ENCODE data around the gene NAA38. TPM values are rescaled to one million over a fixed set of nuclear protein-coding genes. Genes with fewer than 3 reads are reported as not detected.
A peak's percentile ranks its signal among the peaks of the same experiment; 100 is the strongest.

NAA38 gene, protein sequence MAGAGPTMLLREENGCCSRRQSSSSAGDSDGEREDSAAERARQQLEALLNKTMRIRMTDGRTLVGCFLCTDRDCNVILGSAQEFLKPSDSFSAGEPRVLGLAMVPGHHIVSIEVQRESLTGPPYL
- total RNA-seq = 10 to 100 TPM; 40.4 to 47.5 (median 41.5) TPM

DNA sequence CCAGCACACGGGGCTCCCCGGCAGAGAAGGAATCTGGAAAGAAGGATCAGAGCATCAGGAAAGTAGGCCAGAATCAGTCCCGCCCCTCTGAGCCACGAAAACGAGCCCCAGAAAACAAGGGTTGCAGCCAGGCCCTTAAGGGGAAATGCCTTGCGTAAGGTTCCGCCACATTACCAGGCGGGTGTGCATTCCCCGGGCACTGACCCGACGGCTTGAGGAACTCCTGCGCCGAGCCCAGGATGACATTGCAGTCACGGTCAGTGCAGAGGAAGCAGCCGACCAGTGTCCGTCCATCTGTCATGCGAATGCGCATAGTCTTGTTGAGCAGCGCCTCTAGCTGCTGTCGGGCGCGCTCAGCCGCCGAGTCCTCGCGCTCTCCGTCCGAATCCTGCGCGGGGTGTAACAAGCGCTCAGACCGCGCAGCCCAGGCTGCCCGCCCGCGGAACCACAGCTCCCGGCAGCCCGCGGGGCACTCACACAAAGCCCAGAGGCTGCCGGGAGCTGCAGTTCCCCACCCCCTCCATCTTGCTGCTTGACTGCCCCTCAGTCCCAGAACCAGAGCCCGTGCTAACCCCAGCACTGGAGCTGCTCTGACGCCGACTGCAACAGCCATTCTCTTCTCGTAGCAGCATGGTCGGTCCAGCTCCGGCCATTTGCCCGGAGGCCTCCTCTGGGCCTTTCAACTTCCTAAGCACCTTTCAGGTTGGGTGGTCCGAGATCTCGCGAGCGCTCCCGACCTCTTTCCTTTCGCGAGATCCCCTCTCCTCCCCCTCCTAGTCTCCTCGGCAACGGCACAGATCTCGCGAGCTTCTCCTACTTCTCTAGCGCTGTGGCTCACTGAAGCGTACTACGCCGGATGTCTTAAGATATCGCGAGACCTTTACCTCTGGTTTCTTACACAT is at the start of gene NAA38:
TSS of gene NAA38 (minus strand) at position 749 of the 902 bp plus-strand sequence. CDS start at position 653, 96 bp downstream.
- Mint-ChIP-seq H3K27me3 (ENCODE audit: low read depth) (no peaks in the 10 kb centered on the region), H3K9me3 (no peaks in the 10 kb centered on the region), H3K36me3 (ENCODE audit: insufficient read depth) (peaks cover 22% of the 10 kb centered on the region), H3K4me1 (ENCODE audit: low read depth) (peaks cover 17% of the 10 kb centered on the region), H3K4me3 (no peak within 1 kb of the TSS)
- DNase-seq (peak; percentile 91), ATAC-seq (peak; percentile 90)

DNA sequence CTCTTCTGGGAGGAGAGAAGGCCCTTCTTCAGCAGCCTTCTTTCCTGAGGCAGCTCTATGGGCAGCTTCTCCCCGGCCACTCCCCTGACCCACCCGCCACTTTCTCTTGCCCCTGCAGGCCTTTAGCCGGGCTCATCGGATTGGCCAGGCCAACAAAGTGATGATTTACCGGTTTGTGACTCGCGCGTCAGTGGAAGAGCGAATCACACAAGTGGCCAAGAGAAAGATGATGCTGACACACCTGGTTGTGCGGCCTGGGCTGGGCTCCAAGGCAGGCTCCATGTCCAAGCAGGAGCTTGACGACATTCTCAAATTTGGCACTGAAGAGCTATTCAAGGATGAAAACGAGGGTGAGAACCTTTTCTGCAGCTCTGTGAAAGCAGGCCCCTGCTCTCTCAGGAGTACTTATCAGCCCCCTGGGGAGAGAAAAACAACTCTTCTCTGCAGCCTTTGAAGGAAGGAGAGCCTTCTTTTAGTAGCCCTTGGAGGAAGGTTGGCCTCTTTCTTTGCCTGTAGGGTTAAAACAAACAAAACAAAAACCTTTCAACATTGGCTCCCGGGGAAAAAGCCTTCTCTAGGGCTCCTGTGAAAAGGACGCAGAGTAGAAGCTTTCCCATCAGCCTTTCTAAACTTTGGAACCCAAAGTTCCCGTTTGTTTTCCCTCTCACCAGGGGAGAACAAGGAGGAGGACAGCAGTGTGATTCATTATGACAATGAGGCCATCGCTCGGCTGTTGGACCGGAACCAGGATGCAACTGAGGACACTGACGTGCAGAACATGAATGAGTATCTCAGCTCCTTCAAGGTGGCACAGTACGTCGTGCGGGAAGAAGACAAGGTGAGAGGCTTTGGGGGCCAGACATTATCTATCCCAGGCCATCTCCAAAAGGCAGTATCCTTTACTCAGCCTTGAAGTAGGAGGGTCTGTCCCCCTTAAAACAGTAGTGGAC is 46.1 kb upstream of the NAA38 start:
- H3K27me3 Mint-ChIP-seq (ENCODE audit: low read depth) = no peaks in the 10 kb centered on the region
- no peaks in the 10 kb centered on the region for H3K4me1 Mint-ChIP-seq (ENCODE audit: low read depth)
- ATAC-seq = no peak
- DNase-seq = no peak
- peaks cover 72% of the 10 kb centered on the region for H3K36me3 Mint-ChIP-seq (ENCODE audit: insufficient read depth)
- no peak overlapping the region for H3K4me3 Mint-ChIP-seq
- H3K9me3 Mint-ChIP-seq = no peaks in the 10 kb centered on the region

DNA sequence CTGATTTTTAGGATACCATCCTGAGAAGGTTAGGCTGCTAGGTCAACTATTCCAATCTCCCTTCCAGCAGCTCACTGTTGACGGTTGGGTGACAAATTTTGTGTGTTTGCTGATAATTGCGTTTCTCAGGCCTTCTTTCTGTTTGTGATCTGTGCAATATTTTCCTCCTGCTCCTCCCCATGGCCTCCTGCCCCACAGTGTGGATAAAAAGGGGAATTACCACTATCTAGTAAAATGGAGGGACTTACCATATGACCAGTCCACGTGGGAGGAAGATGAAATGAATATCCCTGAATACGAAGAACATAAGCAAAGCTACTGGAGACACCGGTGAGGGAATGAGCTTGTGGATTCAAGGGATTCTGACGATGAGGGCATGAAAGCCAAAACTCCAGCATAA is 40.4 kb upstream of the NAA38 start:
- ATAC-seq (peak; percentile 65 to 74), DNase-seq (no peak)
- no peak overlapping the region for H3K4me3 Mint-ChIP-seq
- no peaks in the 10 kb centered on the region for H3K27me3 Mint-ChIP-seq (ENCODE audit: low read depth)
- peaks cover 9% of the 10 kb centered on the region for H3K4me1 Mint-ChIP-seq (ENCODE audit: low read depth)
- H3K36me3 Mint-ChIP-seq (ENCODE audit: insufficient read depth) = peaks cover 70% of the 10 kb centered on the region
- no peaks in the 10 kb centered on the region for H3K9me3 Mint-ChIP-seq

DNA sequence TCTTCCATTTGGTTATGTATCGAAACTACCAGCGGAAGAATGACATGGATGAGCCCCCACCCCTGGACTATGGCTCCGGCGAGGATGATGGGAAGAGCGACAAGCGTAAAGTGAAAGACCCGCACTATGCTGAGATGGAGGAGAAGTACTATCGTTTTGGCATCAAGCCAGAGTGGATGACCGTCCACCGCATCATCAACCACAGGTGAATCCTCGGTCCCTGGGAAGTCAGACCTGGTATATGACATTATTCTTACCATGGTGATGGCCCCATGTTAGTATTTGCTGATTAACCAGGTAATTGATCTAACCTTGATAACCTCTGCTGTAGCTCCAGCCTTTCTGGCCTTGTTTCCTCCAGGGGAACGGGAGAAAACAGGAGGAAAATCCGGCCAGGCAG is 39.7 kb upstream of the NAA38 start:
- H3K4me1 Mint-ChIP-seq (ENCODE audit: low read depth) = peaks cover 9% of the 10 kb centered on the region
- H3K36me3 Mint-ChIP-seq (ENCODE audit: insufficient read depth) = peaks cover 68% of the 10 kb centered on the region
- no peaks in the 10 kb centered on the region for H3K27me3 Mint-ChIP-seq (ENCODE audit: low read depth)
- no peaks in the 10 kb centered on the region for H3K9me3 Mint-ChIP-seq
- H3K4me3 Mint-ChIP-seq = no peak overlapping the region
- DNase-seq = no peak
- ATAC-seq = no peak

DNA sequence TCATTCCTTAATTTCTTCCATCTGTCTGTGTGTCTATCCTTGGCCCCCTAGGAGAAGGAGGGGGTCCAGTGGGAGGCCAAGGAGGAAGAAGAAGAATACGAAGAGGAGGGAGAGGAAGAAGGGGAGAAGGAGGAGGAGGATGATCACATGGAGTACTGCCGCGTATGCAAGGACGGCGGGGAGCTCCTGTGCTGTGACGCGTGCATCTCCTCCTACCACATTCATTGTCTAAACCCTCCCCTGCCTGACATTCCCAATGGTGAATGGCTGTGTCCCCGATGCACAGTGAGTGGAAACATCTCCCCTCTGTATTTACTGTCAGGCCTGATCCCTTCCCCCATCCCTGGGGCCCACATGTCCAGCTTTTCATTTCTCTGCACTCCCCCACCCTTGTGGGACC is 37.5 kb upstream of the NAA38 start:
- Mint-ChIP-seq H3K4me3 (no peak overlapping the region), H3K4me1 (ENCODE audit: low read depth) (peaks cover 11% of the 10 kb centered on the region), H3K27me3 (ENCODE audit: low read depth) (no peaks in the 10 kb centered on the region), H3K36me3 (ENCODE audit: insufficient read depth) (peaks cover 59% of the 10 kb centered on the region), H3K9me3 (no peaks in the 10 kb centered on the region)
- DNase-seq (no peak), ATAC-seq (no peak)

DNA sequence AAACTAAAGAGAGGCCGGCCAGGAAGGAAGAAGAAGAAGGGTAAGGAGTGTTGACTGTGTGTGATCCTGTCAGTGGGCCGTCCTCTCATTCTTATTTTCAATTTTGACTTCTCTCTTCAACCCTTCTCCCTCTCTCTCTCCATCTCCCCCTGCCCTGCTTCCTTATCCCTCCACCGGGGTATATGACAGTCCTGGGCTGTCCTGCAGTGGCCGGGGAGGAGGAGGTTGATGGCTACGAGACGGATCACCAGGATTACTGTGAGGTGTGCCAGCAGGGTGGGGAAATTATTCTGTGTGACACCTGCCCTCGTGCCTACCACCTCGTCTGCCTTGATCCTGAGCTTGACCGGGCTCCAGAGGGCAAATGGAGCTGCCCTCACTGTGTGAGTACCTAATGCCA is 36.9 kb upstream of the NAA38 start:
- Mint-ChIP-seq H3K4me3 (no peak overlapping the region), H3K27me3 (ENCODE audit: low read depth) (no peaks in the 10 kb centered on the region), H3K4me1 (ENCODE audit: low read depth) (peaks cover 11% of the 10 kb centered on the region), H3K9me3 (no peaks in the 10 kb centered on the region), H3K36me3 (ENCODE audit: insufficient read depth) (peaks cover 54% of the 10 kb centered on the region)
- DNase-seq (no peak), ATAC-seq (no peak)

DNA sequence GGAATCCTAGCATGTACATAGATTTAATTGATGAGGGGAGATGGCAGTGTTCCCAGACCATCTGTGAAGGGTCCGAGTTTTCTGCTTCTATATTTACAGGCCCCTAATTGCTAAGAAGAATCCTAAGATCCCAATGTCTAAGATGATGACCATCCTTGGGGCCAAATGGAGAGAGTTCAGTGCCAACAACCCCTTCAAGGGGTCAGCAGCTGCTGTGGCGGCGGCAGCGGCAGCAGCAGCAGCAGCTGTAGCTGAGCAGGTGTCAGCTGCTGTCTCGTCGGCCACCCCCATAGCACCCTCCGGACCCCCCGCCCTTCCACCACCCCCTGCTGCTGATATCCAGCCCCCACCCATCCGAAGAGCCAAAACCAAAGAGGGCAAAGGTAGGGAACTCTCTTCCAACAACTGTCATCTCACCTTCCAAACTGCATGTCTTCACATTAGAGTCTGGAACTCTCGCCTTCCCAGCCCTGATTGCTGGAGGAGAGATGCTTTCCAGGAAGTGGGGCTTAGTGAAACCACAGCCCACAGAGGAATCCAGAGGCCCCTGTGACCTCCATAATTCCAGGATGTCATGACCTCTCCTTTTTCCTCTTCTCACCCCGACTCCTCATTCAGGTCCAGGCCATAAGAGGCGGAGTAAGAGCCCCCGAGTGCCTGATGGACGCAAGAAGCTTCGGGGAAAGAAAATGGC is 36.0 kb upstream of the NAA38 start:
- DNase-seq (no peak), ATAC-seq (no peak)
- Mint-ChIP-seq H3K9me3 (no peaks in the 10 kb centered on the region), H3K4me3 (no peak overlapping the region), H3K36me3 (ENCODE audit: insufficient read depth) (peaks cover 48% of the 10 kb centered on the region), H3K27me3 (ENCODE audit: low read depth) (no peaks in the 10 kb centered on the region), H3K4me1 (ENCODE audit: low read depth) (peaks cover 11% of the 10 kb centered on the region)

DNA sequence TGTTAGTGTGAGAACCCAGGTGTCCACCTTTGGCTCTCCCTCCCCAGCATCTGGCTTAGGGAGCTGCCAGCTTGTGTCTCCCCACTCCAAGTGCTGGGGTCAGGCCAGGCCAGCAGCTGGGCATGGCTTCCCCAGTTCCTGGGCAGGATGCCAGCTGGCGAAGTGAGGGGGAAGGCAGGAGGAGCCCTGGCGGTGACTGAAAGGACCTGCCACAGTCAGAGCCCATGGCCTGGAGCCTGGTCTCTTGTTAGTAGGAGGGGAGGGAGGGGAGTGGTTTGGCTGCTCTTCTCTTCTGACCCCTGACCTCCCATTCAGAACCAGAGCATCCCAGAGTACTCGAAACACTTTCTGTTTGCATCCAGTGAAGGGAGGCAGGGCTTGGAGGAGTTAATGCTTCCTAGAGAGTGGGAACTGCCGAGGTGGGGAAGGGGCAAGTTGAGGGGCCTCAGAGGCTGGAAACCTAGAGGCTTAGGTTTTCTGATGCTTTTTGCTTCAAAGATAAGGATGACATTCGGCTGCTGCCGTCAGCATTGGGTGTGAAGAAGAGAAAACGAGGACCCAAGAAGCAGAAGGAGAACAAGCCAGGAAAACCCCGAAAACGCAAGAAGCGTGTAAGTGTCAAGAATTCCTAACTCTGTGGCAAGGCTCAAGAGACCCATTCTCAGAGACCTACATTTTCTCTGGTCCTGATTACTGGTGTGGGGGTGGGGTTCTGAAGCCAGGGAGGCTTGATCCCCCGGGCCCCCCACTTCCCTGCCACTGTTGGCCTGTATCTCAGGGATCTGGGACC is 32.0 kb upstream of the NAA38 start:
- H3K27me3 Mint-ChIP-seq (ENCODE audit: low read depth) = no peaks in the 10 kb centered on the region
- H3K36me3 Mint-ChIP-seq (ENCODE audit: insufficient read depth) = peaks cover 19% of the 10 kb centered on the region
- DNase-seq = no peak
- no peaks in the 10 kb centered on the region for H3K9me3 Mint-ChIP-seq
- peak overlapping the region; percentile 31 for H3K4me3 Mint-ChIP-seq
- ATAC-seq = no peak
- peaks cover 6% of the 10 kb centered on the region for H3K4me1 Mint-ChIP-seq (ENCODE audit: low read depth)

DNA sequence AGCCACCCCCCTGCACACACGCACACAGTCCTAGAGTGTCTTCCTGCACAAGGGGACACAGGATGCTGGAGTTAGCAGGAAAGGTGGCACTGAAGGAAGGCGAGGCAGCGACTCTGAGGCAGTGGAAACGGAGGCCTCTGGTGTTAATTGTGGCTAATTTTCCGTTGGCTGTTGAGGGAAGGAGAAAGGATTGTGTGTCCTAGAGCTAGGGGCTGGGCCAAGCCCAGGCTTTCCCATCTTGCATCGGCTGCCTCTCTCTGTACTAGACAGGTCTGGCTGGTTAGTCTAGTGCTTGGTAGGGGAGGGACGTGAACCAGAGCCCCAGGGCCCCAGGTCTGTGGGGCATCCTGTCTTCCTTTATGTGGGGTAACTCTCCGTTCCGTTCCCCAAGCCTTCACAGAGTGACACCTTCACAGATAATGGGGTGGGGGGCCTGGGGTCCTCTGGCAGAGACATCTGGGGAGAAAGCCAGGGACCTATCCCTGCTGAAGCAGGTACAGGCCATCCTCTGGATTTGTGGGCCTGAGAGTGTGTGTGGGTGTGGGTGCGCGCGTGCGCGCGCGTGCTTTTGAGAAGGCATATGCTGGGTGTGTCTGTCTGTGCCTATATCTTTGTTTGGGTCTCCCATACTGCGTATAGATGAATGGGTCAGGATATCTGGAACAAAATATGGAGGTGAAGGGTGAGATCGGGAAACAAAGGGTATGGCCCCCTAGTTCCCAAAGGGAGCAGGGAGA is 31.0 kb upstream of the NAA38 start, which contains the start of gene CHD3:
TSS of gene CHD3 (plus strand) at position 606 of the 737 bp plus-strand sequence. CDS start 212 bp downstream, outside the sequence.
- H3K4me1 Mint-ChIP-seq (ENCODE audit: low read depth) = peaks cover 6% of the 10 kb centered on the region
- H3K36me3 Mint-ChIP-seq (ENCODE audit: insufficient read depth) = peaks cover 10% of the 10 kb centered on the region
- H3K4me3 Mint-ChIP-seq = peak within 1 kb of the TSS; percentile 31
- H3K27me3 Mint-ChIP-seq (ENCODE audit: low read depth) = no peaks in the 10 kb centered on the region
- DNase-seq = peak; percentile 37
- H3K9me3 Mint-ChIP-seq = no peaks in the 10 kb centered on the region
- peak; percentile 16 to 21 for ATAC-seq

DNA sequence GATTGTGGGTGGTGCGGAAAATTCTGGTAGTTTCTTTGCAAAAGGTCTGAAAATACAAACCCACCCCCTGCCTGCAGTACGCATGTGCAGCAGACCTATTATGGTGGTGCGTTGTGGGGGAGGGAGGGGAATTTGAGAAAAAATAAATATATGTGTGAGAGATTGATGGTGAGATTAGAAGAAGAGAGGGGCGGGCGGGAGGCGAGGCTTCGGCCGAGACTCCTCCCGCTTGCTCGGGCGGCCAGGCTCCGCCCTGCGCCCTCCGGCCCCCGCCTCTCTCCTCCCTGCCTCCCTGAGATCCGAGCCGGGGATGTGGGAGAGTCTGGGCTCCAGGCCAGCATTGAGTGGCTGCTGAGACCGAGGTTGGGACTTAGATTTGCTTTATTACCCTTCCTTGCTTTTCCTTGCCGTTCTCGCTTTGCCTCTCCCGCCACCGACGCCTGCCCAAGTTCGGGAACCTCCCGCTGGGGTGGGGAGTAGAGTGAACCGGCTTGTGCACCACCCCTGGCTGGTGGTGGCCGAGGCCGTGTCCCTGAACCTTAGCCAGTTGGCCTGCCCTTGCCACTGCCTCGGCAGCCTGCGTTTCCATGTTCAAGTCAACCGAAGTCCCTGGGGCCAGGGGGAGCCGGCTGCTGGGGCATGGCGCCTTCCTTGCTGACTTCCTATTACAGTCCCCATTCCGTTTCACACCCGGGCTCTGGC is 30.3 kb upstream of the NAA38 start:
- Mint-ChIP-seq H3K27me3 (ENCODE audit: low read depth) (no peaks in the 10 kb centered on the region), H3K4me3 (no peak overlapping the region), H3K9me3 (no peaks in the 10 kb centered on the region), H3K4me1 (ENCODE audit: low read depth) (peaks cover 6% of the 10 kb centered on the region), H3K36me3 (ENCODE audit: insufficient read depth) (peaks cover 10% of the 10 kb centered on the region)
- DNase-seq (peak; percentile 87), ATAC-seq (peak; percentile 77 to 81)

DNA sequence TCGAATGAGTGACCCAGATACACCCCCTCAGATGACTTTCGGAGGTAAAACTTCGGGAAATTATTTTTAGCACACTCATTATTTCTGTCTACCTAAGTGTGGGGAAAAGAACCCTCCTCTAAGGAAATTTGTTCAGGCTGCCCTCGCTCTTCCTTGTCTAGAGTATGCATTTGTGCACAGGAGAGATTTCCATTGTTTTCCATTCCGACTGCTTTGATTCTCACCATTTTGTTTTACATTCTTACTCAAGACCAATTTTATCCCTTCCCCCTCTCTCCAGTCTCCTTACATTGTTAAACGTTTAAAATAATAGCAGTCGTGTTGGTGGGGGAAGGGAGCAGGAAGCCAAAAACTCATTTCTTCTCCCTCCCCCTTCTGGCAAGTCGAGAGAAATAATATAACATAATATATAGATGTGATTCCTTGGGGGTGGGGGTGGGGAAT is 29.7 kb upstream of the NAA38 start:
- Mint-ChIP-seq H3K4me1 (ENCODE audit: low read depth) (peaks cover 6% of the 10 kb centered on the region), H3K4me3 (no peak overlapping the region), H3K36me3 (ENCODE audit: insufficient read depth) (peaks cover 8% of the 10 kb centered on the region), H3K9me3 (no peaks in the 10 kb centered on the region), H3K27me3 (ENCODE audit: low read depth) (no peaks in the 10 kb centered on the region)
- no peak for DNase-seq
- peak in 1 of 2 donors; percentile 27 for ATAC-seq
